Renal cortical epithelial cell (primary cell): ENCODE measurements around the gene BMPER. TPM values are rescaled to one million over a fixed set of nuclear protein-coding genes. Genes with fewer than 3 reads are reported as not detected.
A peak's percentile ranks its signal among the peaks of the same experiment; 100 is the strongest.

ENCODE experiments used
- DNase-seq: peaks from one replicate; pipeline ENCODE4 v3.0.0-alpha.2; 2011; ENCODE audit warnings: low read depth
- total RNA-seq: library from RNA; depleted of rRNA; stranded (reverse); fragments of >200 nt; gene quantifications from 2 replicates; pipeline ENCODE4 v1.2.3, GENCODE V29; 2014

The BMPER gene
- total RNA-seq, 1 donor from 2014 or later = 0.35 TPM

DNA sequence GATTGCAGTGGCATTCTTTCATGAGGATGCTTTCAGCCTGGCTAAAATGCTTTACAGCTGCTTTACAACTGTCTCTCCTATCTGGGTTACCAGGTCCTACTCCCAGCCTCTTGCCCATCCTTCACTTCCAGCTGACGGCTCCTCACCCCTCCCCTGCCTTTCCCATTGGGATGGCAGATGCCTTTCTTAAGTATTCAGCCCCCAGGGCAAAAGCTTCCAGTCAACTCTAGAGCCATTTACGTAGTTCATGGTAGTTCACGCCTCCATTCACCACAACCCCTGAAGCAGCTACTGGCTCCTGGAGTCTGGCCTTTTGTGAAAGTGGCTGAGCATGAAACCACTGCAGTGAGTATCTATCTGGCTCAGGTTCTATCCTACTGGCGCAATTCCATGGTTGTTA, 17.2 kb upstream of the BMPER start:
- peak; percentile 49 for DNase-seq

DNA sequence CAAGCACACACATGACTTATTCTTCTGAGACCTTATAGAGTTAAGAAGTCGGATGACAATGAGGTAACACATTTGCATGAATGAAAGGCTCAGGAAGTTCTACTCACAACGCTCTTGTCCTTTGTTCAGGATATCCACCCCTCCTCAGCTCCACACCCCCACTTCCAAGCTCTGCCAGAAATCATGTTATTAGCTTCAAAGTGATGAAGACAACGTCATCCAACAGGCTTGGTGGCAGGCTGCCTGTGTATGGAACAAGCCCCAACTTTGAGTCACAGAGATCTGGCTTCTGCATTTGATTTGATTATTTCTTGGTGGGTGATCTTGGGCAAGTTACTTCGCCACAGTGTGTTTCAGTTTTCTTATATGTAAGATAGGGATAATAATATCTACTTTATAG, 12.4 kb upstream of the BMPER start:
- DNase-seq = no peak

DNA sequence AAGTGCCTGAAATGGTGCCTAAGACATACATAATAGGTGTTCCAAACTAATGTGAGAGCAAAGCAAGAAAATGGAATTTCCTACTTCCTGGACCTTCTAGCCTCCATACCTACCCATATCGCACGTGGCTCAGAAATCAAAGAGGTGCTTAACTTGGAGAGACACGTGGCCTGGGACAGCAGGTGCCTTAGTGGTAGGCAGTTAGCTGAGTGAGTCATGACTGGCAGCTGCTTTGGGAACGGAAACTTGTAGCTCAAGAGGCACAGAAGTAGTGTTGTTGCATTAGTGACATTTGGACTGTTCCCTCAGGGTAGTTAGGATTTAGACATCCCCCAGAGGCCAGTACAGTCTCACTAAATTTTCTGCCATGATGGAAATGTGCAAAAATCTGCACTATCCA, 12.0 kb upstream of the BMPER start:
- DNase-seq = no peak

DNA sequence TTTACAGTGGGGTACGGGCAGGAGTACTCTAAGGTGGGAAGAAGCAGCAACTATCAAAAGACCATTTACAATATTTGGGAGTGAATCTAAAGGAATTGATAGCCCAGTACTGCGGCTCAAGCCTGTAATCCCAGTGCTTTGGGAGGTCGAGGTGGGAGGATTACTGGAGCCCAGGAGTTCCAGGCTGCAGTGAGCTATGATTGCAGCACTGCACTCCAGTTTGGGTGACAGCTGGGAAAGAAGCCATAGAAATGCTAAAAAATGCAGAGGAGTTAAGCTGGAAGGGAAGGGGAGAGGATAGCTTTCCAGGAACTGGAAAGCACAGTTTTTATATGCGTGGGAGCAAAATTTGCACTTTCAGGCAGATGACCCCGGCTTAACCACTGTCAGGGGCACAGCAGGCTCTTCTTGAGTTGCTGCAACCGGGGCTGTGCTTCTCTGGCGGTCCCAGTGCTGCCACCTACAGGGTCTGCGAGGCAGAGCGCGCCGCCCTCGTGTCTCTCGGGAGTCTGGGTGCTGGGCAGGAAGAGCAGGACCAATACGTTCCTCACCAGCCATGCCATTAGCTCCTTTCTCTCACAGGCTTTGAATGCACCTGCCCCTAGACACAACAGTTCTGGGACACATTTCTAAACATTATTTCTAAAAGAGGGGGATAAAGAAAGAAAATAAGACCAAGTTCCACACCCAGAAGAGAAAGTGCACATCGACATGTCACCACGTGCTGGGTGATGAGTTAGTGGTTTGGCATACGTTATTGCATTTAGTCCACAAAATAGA, 10.1 kb upstream of the BMPER start:
- peak; percentile 56 for DNase-seq

DNA sequence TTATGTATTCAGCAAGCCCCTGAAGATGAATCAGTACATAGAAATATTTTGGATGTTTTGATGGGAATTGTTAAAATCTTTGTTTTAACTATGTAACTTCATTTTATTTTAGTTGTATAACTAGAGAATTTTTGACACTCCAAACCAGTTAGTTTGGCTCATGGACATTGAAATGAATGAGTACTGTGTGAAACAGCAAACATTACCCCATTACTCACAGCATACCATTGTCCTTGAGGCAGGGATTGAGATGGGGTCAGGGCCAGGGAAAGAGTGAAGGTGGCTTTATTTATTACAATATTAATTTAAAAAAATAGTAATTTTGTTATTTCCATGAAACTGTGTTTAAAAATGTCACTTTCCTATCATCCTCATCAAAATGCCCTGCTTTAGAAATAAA, 4.8 kb upstream of the BMPER start:
- no peak for DNase-seq

DNA sequence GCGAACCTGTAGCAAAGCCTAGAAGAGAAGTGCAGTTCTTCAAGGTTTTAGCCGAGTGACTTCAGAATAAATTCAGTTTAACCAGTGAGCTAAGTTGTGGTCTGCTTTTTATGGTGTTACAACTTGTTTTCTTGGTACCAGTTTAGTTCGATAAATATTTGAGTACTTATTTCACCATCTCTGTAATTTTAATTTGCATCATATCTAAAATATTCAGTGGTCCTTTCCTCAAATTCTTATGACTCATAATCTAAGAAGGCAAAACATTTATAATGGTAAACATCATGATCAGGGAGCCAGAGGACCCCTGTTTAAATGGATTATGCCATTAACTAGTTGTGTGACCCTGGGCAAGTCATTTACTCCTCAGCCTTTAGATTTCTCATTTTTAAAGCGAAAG, 4.1 kb upstream of the BMPER start:
- DNase-seq = no peak

DNA sequence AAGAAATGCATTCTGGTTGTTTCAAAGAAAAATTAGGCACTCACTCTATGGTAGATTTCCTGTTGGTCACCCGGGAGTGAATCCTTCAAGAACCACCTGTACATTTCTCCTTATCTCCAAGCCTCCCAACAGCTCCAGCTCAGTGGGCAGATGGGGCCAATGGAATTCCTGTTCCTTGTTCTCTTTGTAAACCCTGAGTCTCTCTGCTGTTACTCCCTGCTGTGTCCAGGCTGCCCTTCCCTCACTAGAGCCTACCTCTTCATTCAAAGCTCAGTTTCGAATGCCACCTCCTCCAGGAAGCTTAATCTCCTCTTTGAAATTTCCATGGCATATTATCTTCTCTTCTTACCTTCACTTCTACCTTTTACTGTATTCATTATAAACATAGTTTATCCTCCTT, 3.5 kb upstream of the BMPER start:
- DNase-seq = no peak

DNA sequence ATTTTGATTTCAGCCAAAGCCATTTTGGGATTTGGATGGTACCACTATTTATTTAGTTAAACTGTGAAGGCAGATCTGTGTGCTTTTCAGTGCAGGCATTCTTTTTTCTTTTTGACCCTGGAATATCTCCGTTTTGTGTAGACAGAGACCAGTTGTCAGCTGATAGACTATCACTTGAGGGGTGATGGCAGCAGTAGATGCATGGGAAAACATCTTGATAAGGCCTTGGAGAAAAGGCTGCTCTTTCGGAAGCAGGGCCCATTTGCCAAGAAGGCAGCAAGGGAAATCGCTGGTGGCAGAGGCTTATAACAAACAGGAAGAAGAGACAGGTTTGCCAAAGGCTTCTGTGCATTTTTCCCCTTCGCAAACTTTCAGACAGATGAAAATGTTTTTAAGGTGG, 2.6 kb upstream of the BMPER start:
- DNase-seq = no peak

DNA sequence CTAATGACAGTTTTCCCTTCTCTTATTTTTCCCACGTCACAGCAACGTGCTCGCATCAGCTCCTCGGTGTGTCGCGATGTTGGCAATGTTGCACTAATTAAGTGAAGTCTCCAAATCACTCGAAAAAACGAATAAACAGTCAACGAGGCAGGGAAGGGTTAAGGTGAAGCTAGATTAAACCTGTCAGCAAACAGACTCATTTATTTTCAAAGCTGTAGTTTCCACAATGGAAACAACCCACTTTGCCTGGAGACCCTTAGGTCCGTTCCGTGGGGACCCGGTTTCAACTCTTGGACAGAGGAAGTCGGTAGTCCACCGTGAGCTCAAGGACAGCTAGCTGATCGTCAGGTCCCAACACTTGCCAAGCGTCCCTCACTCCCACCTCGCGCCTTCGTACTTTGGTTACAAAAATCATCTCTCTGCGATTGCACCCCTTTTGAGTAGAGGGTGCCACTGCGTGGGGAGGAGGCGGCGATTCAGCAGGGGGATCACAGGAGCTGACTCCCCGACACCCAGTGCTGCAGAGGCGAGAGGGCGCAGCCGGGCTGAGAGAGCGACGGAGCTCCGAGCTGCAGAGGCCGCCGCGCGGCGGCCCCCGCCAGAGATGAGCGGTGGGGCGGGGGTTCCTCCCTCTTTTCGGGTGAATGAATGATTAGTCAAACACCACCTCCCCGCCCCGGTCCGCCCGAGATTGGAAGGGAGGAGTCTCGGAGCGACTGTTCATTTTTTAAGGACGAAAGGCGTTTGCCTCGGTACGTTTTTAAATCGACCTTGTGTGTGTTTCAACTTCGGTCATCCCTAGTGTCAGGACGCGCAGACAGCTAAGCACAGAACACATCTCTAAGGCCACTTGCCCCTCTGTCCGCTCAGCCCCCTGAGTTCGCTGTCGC, 1.3 kb upstream of the BMPER start:
- DNase-seq = no peak

DNA sequence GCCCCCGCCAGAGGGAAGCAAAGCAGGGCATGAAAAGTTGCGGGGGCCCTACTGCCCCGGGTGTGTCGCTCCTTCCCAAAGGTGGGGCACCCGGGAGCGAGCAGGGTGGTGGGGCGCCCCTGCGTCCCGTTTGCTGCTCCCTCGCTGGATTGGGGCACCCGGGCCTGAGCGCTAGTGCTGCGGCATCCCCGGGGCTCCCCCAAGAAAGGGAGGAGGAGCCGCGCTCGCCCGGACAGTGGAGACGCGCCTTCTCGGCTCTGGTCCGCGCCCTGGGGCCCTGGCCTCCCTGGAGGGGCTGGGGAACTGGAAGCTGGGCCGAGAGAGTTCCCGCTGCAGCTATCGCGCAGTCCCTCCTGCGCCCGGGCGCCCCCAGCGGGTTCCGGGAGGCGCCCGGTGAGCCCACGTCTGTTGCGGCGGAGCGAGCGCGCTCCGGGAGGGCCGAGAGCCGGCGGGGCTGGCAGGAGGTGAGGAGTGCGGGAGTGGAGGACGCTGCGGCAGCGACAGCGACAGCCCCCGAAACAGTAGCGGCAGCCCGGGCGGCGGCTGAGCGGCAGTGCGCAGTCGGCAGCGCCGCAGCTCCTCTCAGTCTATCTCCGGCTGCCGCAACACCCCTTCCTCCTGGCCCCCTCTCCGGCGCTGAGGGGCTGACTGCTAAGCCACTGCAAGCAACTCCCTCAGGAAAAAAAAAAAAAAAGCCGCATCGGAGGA, 504 bp upstream of the BMPER start:
- DNase-seq = no peak

DNA sequence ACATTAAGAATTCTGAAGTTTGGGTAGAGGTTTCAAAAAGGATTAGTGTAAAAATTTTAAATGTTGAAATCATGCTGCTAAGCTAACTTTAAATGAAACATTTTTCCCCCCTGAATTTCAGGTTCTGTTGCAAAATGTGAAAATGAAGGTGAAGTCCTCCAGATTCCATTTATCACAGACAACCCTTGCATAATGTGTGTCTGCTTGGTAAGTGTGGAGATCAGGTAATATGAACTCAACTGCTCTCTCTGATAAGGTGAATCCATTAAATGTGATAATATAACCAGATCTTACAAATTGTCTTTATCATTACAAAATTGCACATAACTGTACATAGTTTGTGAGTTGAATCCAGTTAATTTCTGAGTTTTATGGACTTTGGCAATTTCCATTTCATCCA, 1.4 kb downstream of the BMPER start:
- no peak for DNase-seq

DNA sequence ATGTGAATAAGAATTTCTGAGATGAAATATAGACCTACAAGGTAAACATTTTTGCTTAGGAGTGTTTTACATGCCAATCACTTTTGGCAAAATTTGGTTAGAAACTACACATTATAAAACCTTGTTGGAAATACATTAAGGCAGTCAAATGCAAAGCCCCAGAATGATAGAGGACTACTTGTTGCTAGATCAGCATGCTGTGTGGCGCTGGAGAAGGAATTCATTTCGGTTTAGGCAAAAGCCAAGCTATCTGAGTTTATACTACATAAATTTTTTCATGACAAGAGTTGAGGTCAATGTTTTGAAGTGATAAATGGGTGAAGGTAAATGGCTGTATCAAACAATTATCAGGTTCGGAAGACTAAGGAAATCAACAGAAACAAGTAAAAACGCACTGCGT, 2.3 kb downstream of the BMPER start:
- DNase-seq = no peak

DNA sequence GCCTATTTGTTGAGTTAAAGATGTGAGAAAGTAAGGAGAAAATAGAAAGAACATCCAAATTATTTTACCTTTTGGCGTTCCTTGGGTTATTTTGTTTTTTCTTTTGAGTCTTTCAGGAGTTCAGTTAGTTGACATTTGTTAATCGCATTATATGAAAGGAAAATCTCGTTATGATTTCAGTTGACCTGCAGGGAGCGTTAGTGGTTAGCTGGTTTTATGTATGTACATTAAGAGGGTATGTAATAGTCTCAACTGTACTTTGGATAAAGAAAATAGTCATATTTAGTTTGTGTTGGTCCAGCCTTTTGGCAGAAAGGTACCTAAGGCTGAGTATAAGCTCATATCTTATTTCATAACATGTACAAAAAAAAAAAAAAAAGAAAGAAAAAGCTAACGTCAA, 4.0 kb downstream of the BMPER start:
- no peak for DNase-seq

DNA sequence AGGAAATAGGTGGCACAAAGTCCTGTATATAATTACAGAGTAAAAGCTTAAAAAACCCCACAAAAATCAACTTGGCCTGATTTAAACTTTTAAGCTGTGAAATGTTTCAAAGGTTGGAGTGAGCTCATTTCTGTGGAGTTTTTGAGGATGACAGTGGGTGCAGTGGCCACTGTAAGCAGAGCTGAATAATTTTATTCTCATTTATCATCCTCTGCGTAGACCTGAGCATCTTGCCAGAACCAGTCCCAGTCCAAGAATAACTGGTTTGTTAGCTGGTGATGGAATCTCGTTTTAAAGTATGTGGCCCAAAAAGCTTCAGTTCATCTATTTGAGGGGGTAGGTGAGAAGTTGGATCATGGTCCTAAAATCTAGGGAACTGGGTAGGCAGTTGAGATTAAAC, 4.4 kb downstream of the BMPER start:
- DNase-seq = no peak

DNA sequence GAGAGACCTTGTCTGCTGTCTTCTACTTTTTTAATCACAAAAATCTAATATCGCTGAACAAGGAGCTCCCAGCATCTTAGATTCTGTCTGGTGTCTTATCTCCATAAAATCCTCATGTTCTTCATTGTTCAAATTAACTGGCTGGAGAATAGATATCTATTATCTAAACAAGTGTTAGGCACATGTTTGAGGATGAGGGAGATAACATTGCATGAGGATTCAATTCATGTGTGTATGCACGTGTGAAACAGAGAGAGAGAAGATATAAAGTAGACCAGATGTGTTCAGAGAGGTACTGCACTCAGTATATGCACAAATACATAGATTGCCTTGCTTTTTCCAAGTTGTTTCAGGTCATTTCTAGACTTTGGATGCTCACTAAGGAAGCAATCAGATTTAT, 5.4 kb downstream of the BMPER start:
- no peak for DNase-seq

DNA sequence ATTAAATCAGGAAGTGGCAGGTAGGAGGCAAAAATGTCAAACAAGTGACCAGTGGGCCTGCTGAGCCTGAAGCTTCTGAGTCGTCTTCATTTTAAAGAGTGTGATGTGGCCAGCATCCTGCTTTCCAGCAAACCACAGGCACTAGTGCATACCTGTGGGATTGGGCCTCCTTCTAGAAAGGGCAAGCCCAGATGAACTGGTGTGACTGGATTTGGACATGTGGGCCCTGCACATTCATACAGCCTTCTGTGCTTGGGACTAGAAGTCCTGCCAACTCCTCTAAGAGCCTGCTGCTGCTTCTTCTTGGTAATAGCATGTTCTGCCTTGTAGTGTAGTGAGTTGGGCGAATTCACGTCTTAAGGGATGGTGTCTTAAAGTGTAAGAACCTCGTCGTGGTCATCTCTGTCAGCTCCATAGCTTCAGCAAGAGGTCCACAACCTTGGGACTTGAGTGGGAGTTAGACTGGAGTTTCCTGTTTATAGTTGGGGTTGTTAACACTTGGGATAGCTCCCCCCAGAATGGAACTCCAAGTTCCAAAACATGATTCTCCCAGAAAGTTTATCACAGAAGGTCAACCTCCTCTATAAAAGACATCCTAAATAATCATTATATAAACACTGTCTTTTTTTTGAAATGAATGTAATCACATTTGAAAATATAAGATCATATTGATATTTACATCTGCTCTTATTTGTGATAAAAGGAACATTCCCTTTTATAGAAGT, 11.2 kb downstream of the BMPER start:
- DNase-seq = no peak

DNA sequence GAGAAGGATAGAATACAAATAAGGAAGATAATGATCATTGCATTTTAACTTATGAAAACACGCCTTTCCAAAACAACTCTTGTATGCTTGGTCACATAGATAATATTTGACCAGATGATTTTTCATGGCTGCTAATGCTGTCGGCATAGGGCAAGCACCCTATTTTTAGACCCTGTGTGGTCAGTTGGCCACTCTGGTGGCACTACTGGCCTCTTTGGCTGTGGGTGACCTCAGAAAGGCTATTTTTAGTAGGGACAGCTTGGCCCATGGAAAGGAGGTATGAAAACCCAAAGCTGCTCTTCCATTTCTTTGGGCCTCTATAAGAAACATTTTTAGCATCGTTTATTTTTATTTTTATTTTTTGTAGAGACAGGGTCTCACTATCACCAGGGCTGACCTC, 12.3 kb downstream of the BMPER start:
- DNase-seq = no peak

DNA sequence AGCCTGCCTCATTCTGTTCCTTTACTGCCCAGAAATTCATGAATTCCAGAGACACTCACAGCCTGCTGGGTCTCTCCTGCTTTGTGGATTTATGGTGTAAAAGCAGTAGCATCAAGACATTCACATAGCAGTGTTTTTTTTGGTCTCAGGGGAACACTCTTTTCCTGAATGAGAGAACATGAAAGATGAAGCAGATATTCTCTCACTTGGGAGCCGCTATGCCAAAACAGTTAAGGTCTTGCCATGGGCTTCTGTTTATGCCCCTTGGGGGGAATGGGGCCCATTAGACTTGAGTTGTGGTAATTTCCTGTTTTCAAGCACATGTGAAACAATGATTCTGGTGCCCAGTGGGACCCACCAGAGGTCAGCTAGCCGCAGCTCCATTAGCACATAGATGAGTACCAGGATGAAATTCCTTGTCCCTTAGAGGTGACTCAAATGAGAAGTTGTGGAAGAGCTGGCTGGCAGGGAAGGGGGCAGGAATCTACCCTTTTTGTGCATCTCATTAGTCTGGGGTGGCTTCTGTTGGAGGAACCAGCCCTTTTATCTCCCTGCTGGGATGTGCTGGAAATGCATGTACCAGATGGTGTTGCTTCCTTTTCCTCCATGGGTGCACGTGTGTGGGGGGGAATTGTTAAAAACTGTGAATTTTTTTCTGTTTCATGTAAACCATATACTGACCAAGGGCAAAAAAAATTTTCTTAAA, 13.3 kb downstream of the BMPER start:
- DNase-seq = no peak

DNA sequence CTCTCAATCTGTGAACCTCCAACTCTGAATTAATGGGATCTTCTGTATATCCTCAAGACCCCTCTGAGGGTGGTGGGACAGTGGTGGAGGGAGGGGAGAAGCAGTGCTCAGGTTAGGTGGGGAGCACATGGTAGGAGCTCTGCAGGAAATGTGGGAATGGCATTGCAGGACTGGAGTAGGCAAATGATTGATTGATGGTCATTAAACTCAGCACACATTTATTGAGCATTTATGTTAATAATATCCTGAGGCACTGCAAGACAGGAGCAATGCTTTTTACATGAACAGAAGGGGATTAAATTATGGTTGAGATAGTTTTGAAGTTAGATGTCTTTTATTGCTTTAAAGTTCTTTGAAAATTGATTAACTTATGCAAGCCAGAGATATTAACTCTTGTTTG, 14.1 kb downstream of the BMPER start:
- no peak for DNase-seq

DNA sequence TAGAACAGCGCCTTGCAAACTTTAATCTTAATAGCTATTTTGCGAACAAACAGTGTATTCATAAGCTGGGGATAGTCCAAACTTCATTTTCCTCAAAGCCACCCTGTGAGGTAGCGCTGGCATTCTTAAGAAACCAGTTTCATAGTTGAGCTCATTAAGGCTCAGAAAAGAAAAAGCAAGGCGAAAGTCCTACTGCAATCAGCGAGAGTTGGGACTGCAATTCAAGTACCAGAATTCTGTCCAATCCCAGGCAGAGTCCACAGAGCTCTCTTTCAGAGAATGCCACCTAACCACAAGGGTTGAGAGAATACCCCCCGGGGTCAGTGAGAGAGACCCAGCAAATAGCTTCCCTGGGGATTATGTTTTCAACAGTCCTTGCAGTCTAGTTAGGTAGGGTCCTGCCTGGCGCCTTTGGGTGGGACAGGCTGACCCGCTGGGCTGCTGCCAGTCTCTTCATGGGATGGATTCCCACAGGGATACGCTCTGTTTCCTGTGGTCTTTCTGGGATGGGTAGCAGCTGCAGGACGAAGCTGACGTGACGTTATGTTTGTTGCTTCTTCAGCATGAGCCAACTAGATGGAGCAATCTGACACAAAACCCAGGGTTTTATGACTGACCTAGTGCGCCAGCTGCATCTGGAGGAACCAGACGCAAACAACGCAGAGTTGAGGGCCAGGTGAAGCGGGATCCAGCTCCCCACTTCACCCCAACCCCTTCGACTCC, 16.0 kb downstream of the BMPER start:
- DNase-seq = no peak

DNA sequence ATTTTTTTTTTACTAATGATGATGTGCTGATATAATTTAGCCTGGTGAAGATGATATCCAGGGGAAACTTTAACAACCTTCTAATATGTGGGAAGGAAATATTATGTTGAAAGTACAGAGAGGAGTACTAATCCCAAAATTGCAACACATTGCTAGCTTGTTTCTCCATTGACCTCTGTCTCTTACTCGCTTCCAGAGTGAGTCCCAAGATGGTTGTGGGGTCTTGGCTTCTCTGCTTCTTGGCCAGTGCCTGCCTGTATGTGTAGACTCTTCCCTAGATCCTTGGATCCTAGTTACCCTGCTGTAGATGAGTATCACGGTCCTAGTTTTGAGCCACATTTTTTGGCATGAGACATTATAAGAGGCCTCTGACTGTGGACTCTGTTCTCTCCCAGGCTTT, 17.5 kb downstream of the BMPER start:
- no peak for DNase-seq
